ENCODE results near the gene NTN4. TPM values are rescaled to one million over a fixed set of nuclear protein-coding genes. Genes with fewer than 3 reads are reported as not detected.

The NTN4 gene
- total and polyA plus RNA-seq, 7 donors, result 3.7 to 17.4 (median 7.2) TPM

DNA sequence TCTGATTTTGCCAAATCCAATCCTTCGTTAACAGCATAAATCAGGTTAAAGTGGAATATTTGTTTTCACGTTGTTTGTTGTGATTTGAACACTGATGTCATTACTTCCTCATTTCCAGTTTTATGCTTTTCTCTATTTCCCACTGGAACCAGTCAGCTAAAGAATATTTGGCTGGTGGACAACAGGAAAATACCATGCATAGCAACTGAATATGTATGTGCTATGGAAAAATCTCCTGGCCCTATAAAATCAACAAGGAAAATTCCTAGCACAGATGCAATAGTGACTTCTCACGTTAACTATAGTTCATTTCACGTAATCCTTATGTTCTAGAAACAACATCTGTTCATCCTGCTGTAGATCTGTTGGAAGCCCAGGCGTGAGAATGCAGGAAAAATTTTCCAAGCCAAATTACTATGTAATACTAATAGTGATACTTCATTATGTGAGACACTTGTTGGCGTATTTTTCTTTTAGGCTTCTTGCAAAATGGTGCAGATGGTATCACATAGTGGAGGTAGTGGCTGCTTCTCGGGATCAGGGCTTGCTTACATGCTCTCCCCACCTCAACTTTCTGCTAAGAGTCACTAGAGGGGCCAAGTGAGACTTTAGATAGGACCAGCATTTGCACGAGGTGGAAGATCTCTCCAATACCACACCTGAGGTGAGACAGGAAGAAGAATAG, 153.0 kb downstream of the NTN4 start:
- H3K27me3 ChIP-seq, result no peaks in the 10 kb centered on the region
- DNase-seq, result no peak
- WGBS, 2 donors, result 69 to 71% methylated on average over 8 of the region's 8 CpGs
- H3K27ac ChIP-seq, result peak overlapping the region in 1 of 4 donors; percentile 15
- TF ChIP-seq, protein P1, sequence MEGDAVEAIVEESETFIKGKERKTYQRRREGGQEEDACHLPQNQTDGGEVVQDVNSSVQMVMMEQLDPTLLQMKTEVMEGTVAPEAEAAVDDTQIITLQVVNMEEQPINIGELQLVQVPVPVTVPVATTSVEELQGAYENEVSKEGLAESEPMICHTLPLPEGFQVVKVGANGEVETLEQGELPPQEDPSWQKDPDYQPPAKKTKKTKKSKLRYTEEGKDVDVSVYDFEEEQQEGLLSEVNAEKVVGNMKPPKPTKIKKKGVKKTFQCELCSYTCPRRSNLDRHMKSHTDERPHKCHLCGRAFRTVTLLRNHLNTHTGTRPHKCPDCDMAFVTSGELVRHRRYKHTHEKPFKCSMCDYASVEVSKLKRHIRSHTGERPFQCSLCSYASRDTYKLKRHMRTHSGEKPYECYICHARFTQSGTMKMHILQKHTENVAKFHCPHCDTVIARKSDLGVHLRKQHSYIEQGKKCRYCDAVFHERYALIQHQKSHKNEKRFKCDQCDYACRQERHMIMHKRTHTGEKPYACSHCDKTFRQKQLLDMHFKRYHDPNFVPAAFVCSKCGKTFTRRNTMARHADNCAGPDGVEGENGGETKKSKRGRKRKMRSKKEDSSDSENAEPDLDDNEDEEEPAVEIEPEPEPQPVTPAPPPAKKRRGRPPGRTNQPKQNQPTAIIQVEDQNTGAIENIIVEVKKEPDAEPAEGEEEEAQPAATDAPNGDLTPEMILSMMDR (IDR thresholded peaks at IDR 0.05), result no peak
- TF ChIP-seq POLR2A (IDR thresholded peaks at IDR 0.05) (no peak), EP300 (IDR thresholded peaks at IDR 0.05) (no peak), POLR2AphosphoS5 (IDR thresholded peaks at IDR 0.05) (no peak)
- no peak overlapping the region for H3K4me3 ChIP-seq
- no peaks in the 10 kb centered on the region for H3K36me3 ChIP-seq
- intact Hi-C loops (cut with DNase I), result no loop called here
- peaks cover 0 to 24% (median 17%) of the 10 kb centered on the region in 4 donors for H3K4me1 ChIP-seq
- no peaks in the 10 kb centered on the region for H3K9me3 ChIP-seq

DNA sequence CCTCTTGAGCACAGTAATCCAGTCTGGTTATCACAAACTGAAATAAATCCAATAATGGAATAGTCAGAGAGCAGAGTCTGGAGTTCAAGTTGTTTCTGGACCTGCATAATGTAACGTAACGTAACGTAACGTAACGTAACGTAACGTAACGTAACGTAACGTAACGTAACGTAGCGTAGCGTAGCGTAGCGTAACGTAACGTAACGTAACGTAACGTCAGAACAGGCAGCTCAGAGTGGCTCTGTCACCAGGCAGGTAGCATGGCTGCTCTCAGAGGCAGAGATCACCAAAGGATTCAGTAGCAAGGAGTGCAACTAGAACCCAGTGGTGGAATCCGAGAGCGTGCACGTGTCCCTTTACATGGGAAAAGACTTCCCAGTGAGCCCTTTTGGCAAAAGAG, 153.6 kb downstream of the NTN4 start:
- intact Hi-C loops (cut with DNase I), result no loop called here
- no peaks in the 10 kb centered on the region for H3K36me3 ChIP-seq
- H3K27ac ChIP-seq, result peak overlapping the region in 1 of 4 donors; percentile 15
- H3K9me3 ChIP-seq, result no peaks in the 10 kb centered on the region
- 91 to 94% methylated on average over 24 of the region's 24 CpGs for WGBS, 2 donors
- H3K27me3 ChIP-seq, result no peaks in the 10 kb centered on the region
- DNase-seq, result no peak
- H3K4me3 ChIP-seq, result no peak overlapping the region
- TF ChIP-seq POLR2A (IDR thresholded peaks at IDR 0.05) (no peak), EP300 (IDR thresholded peaks at IDR 0.05) (no peak), POLR2AphosphoS5 (IDR thresholded peaks at IDR 0.05) (no peak)
- TF ChIP-seq, protein P1 (IDR thresholded peaks at IDR 0.05), result no peak
- H3K4me1 ChIP-seq, result peaks cover 0 to 24% (median 17%) of the 10 kb centered on the region in 4 donors

GRCh38 chr12:95634622-95635621, 155.6 kb downstream of the NTN4 start:
- Histone ChIP-seq H3K9me3 (no peaks in the 10 kb centered on the region), H3K27me3 (no peaks in the 10 kb centered on the region), H3K27ac (no peak overlapping the region), H3K4me1 (peaks cover 0 to 24% (median 17%) of the 10 kb centered on the region in 4 donors), H3K36me3 (no peaks in the 10 kb centered on the region), H3K4me3 (no peak overlapping the region)
- WGBS, 2 donors, result 16 to 63% methylated on average over 9 of the region's 9 CpGs
- TF ChIP-seq EP300 (IDR thresholded peaks at IDR 0.05) (no peak), POLR2A (IDR thresholded peaks at IDR 0.05) (no peak), POLR2AphosphoS5 (IDR thresholded peaks at IDR 0.05) (no peak)
- TF ChIP-seq, protein P1 (IDR thresholded peaks at IDR 0.05), result no peak
- no peak for DNase-seq
- intact Hi-C loops (cut with DNase I), result no loop called here

GRCh38 chr12:95633732-95634465, 156.7 kb downstream of the NTN4 start:
- 12 to 41% methylated on average over 5 of the region's 5 CpGs for WGBS, 2 donors
- DNase-seq, result no peak
- Histone ChIP-seq H3K9me3 (no peaks in the 10 kb centered on the region), H3K4me3 (no peak overlapping the region), H3K36me3 (no peaks in the 10 kb centered on the region), H3K27me3 (no peaks in the 10 kb centered on the region), H3K27ac (peak overlapping the region in 3 of 4 donors; percentile 36 to 48 (median 40)), H3K4me1 (peaks cover 0 to 24% (median 17%) of the 10 kb centered on the region in 4 donors)
- intact Hi-C loops (cut with DNase I), result no loop called here
- TF ChIP-seq POLR2AphosphoS5 (IDR thresholded peaks at IDR 0.05), result peak in 1 of 4 donors; percentile 4
- TF ChIP-seq, protein P1 (IDR thresholded peaks at IDR 0.05), result no peak
- no peak for TF ChIP-seq POLR2A (IDR thresholded peaks at IDR 0.05)
- TF ChIP-seq EP300 (IDR thresholded peaks at IDR 0.05), result no peak
